ENCODE data around the gene MORN1. TPM values are rescaled to one million over a fixed set of nuclear protein-coding genes. Genes with fewer than 3 reads are reported as not detected.

Gene MORN1
- polyA plus RNA-seq, 1 donor from 2014 or later: 10.9 TPM

DNA sequence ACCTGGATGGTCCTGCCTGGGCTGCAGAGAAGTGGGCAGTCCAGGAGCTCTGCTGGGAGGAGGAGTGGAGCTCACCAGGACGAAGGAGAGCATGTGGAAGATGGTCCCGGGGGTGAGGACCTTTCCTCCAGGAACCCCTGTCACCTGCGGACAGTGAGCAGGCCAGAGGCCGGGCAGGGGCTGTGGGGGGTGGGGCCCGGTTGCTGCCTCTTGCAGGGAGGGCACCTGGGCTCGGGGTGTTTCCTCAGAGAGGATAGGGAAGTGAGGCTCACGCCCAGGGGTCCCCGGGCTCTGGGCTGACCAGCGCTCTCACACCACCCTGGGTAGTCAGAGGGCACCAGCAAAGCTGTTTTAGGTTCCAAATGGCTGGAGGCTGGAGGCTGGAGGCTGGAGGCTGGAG, 43.7 kb upstream of the MORN1 start:
- Histone ChIP-seq H3K79me2 (replicated peaks; ENCODE audit: insufficient read depth, low read length) (no peaks in the 10 kb centered on the region), H3K9me2 (ENCODE audit: insufficient read depth, low read length) (no peaks in the 10 kb centered on the region)
- TF ChIP-seq EP300 (conservative IDR thresholded peaks at IDR 0.05; ENCODE audit: poor library complexity, severe bottlenecking): no peak
- TF ChIP-seq, protein P1, sequence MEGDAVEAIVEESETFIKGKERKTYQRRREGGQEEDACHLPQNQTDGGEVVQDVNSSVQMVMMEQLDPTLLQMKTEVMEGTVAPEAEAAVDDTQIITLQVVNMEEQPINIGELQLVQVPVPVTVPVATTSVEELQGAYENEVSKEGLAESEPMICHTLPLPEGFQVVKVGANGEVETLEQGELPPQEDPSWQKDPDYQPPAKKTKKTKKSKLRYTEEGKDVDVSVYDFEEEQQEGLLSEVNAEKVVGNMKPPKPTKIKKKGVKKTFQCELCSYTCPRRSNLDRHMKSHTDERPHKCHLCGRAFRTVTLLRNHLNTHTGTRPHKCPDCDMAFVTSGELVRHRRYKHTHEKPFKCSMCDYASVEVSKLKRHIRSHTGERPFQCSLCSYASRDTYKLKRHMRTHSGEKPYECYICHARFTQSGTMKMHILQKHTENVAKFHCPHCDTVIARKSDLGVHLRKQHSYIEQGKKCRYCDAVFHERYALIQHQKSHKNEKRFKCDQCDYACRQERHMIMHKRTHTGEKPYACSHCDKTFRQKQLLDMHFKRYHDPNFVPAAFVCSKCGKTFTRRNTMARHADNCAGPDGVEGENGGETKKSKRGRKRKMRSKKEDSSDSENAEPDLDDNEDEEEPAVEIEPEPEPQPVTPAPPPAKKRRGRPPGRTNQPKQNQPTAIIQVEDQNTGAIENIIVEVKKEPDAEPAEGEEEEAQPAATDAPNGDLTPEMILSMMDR (IDR thresholded peaks at IDR 0.05; ENCODE audit: poor library complexity, severe bottlenecking): no peak
- no peak for TF ChIP-seq RAD21 (conservative IDR thresholded peaks at IDR 0.05)
- no peak for TF ChIP-seq TAF1 (IDR thresholded peaks at IDR 0.05; ENCODE audit: low read depth)
- no peak for TF ChIP-seq EZH2 (IDR thresholded peaks at IDR 0.05; ENCODE audit: borderline replicate concordance, insufficient read depth, low read length, poor library complexity, severe bottlenecking)
- TF ChIP-seq MXI1 (conservative IDR thresholded peaks at IDR 0.05; ENCODE audit: poor library complexity, severe bottlenecking): no peak

DNA sequence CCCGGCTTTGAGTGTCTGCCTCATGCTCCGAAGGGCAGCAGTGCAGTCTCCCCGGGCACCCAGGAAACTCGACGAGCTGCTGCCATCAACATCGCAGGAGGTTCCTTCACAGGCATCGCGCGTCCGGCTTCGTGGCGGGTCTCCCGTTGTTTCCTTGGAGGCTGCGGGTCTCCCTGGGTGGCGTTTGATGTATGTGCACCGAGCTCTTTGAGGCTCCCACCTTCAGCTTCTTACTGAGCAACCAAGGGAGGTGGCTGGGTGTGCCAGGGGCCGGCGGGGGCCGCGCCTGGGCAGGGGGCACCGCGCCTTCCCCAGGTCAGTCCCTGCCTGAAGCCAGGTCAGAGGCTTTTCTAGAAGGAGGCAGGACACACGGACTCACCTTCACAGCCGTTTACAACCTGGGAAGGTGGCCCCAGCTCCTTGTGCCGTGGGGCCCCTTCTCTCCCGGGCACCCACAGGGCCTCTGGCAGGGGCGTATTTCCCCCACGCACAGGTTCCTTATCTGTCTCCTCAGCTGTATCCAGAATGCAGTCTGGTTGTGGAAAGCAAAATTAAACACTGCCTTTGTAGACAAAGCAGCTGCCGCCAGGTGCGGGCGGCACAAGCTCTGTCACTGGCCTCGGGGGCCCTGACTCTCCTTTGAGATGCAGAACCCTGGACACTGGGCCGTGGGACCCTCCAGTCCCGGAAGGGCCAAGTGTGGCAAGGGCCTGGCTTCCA, 42.7 kb upstream of the MORN1 start:
- Histone ChIP-seq H3K4me2 (ENCODE audit: low read length) (no peak overlapping the region), H3K79me2 (replicated peaks; ENCODE audit: insufficient read depth, low read length) (no peaks in the 10 kb centered on the region), H3K9me2 (ENCODE audit: insufficient read depth, low read length) (no peaks in the 10 kb centered on the region), H3K27me3 (ENCODE audit: insufficient read depth, low read depth, low read length) (no peaks in the 10 kb centered on the region), H4K20me1 (ENCODE audit: insufficient read depth) (no peaks in the 10 kb centered on the region), H3K27ac (ENCODE audit: low read length) (no peak overlapping the region), H3F3A (ENCODE audit: insufficient read depth, low read length, poor library complexity, severe bottlenecking) (no peaks in the 10 kb centered on the region), H3K9ac (ENCODE audit: low read length) (no peak overlapping the region), H2AFZ (ENCODE audit: low read depth, low read length) (no peak overlapping the region), H3K9me3 (ENCODE audit: low read length) (no peaks in the 10 kb centered on the region), H3K4me3 (ENCODE audit: low read length) (no peak overlapping the region), H3K36me3 (ENCODE audit: insufficient read depth, low read length) (no peaks in the 10 kb centered on the region)
- TF ChIP-seq POLR2AphosphoS5 (IDR thresholded peaks at IDR 0.05) (no peak), EP300 (conservative IDR thresholded peaks at IDR 0.05; ENCODE audit: poor library complexity, severe bottlenecking) (no peak), EZH2 (IDR thresholded peaks at IDR 0.05; ENCODE audit: borderline replicate concordance, insufficient read depth, low read length, poor library complexity, severe bottlenecking) (no peak), MXI1 (conservative IDR thresholded peaks at IDR 0.05; ENCODE audit: poor library complexity, severe bottlenecking) (no peak), SMC3 (conservative IDR thresholded peaks at IDR 0.05; ENCODE audit: poor library complexity) (no peak)

More for the DNA sequence above, 43.7 kb upstream of the MORN1 start:
- Histone ChIP-seq H3K27me3 (ENCODE audit: insufficient read depth, low read depth, low read length) (no peaks in the 10 kb centered on the region), H3K9ac (ENCODE audit: low read length) (no peak overlapping the region), H3K4me2 (ENCODE audit: low read length) (no peak overlapping the region), H3K4me3 (ENCODE audit: low read length) (no peak overlapping the region), H3K36me3 (ENCODE audit: insufficient read depth, low read length) (no peaks in the 10 kb centered on the region), H2AFZ (ENCODE audit: low read depth, low read length) (no peak overlapping the region), H3F3A (ENCODE audit: insufficient read depth, low read length, poor library complexity, severe bottlenecking) (no peaks in the 10 kb centered on the region), H4K20me1 (ENCODE audit: insufficient read depth) (no peaks in the 10 kb centered on the region), H3K27ac (ENCODE audit: low read length) (no peak overlapping the region), H3K9me3 (ENCODE audit: low read length) (no peaks in the 10 kb centered on the region)

DNA sequence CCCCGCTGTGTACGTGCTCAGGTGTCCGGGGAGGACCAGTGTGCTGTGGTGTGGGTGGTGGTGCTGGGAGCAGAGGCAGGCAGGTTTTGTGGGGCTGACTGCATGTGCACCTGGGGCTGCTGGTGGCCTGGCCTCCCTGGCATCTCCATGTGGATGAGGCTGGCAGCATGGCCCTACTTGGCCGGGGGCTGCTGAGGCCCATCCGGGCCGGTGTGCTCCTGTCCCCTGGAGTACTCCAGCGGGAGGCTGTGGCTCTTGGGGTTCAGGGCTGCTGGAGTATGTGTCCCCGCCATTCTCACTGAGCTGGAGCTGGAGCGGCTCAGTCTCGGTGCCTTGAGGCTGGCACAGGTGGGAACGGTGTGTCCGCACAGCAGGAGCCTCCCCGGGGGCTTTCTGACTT, 41.8 kb upstream of the MORN1 start:
- no peak overlapping the region for H3K4me2 ChIP-seq (ENCODE audit: low read length)
- no peak overlapping the region for H2AFZ ChIP-seq (ENCODE audit: low read depth, low read length)
- H4K20me1 ChIP-seq (ENCODE audit: insufficient read depth): no peaks in the 10 kb centered on the region
- H3K4me3 ChIP-seq (ENCODE audit: low read length): no peak overlapping the region
- no peak for TF ChIP-seq EZH2 (IDR thresholded peaks at IDR 0.05; ENCODE audit: borderline replicate concordance, insufficient read depth, low read length, poor library complexity, severe bottlenecking)
- no peak for TF ChIP-seq RAD21 (conservative IDR thresholded peaks at IDR 0.05)
- TF ChIP-seq, protein P1 (IDR thresholded peaks at IDR 0.05; ENCODE audit: poor library complexity, severe bottlenecking): no peak
- TF ChIP-seq, protein P2, sequence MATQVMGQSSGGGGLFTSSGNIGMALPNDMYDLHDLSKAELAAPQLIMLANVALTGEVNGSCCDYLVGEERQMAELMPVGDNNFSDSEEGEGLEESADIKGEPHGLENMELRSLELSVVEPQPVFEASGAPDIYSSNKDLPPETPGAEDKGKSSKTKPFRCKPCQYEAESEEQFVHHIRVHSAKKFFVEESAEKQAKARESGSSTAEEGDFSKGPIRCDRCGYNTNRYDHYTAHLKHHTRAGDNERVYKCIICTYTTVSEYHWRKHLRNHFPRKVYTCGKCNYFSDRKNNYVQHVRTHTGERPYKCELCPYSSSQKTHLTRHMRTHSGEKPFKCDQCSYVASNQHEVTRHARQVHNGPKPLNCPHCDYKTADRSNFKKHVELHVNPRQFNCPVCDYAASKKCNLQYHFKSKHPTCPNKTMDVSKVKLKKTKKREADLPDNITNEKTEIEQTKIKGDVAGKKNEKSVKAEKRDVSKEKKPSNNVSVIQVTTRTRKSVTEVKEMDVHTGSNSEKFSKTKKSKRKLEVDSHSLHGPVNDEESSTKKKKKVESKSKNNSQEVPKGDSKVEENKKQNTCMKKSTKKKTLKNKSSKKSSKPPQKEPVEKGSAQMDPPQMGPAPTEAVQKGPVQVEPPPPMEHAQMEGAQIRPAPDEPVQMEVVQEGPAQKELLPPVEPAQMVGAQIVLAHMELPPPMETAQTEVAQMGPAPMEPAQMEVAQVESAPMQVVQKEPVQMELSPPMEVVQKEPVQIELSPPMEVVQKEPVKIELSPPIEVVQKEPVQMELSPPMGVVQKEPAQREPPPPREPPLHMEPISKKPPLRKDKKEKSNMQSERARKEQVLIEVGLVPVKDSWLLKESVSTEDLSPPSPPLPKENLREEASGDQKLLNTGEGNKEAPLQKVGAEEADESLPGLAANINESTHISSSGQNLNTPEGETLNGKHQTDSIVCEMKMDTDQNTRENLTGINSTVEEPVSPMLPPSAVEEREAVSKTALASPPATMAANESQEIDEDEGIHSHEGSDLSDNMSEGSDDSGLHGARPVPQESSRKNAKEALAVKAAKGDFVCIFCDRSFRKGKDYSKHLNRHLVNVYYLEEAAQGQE (IDR thresholded peaks at IDR 0.05; ENCODE audit: borderline replicate concordance): no peak
- no peak for TF ChIP-seq EP300 (conservative IDR thresholded peaks at IDR 0.05; ENCODE audit: poor library complexity, severe bottlenecking)
- TF ChIP-seq SMC3 (conservative IDR thresholded peaks at IDR 0.05; ENCODE audit: poor library complexity): no peak
- no peak for TF ChIP-seq POLR2AphosphoS5 (IDR thresholded peaks at IDR 0.05)
- no peak for TF ChIP-seq TAF1 (IDR thresholded peaks at IDR 0.05; ENCODE audit: low read depth)
- no peak for TF ChIP-seq MXI1 (conservative IDR thresholded peaks at IDR 0.05; ENCODE audit: poor library complexity, severe bottlenecking)
- H3K9ac ChIP-seq (ENCODE audit: low read length): peak overlapping the region; percentile 40
- no peak overlapping the region for H3K27ac ChIP-seq (ENCODE audit: low read length)
- H3K27me3 ChIP-seq (ENCODE audit: insufficient read depth, low read depth, low read length): no peaks in the 10 kb centered on the region
- H3K79me2 ChIP-seq (replicated peaks; ENCODE audit: insufficient read depth, low read length): no peaks in the 10 kb centered on the region
- H3K36me3 ChIP-seq (ENCODE audit: insufficient read depth, low read length): no peaks in the 10 kb centered on the region
- no peaks in the 10 kb centered on the region for H3F3A ChIP-seq (ENCODE audit: insufficient read depth, low read length, poor library complexity, severe bottlenecking)
- H3K9me2 ChIP-seq (ENCODE audit: insufficient read depth, low read length): no peaks in the 10 kb centered on the region
- no peaks in the 10 kb centered on the region for H3K9me3 ChIP-seq (ENCODE audit: low read length)

Data from neural cell (in vitro differentiated cells).